Skeletal muscle tissue (tissue), 4 donors: ENCODE results near the gene AIRE. TPM values are rescaled to one million over a fixed set of nuclear protein-coding genes. Genes with fewer than 3 reads are reported as not detected.
A peak's percentile ranks its signal among the peaks of the same experiment; 100 is the strongest.
"Not testable (repeated sequence)": the region's sequence is repeated elsewhere in the genome, so short reads cannot be mapped to it uniquely, and the experiment has no call there.

ENCODE experiments used
- H3K27ac ChIP-seq: one replicate; pipeline ENCODE4 v1.7.0; 2013; ENCODE audit warnings: mild to moderate bottlenecking, low read depth, low read length, inconsistent platforms
- H3K27me3 ChIP-seq, 3 donors: one replicate each; pipeline ENCODE4 v1.7.0; 2013; ENCODE audit warnings: low read length in 3 of 3; ENCODE audit not compliant: control insufficient read depth in 3 of 3, insufficient read depth in 3 of 3
- H3K36me3 ChIP-seq, 3 donors: one replicate each; pipeline ENCODE4 v1.7.0; 2013; ENCODE audit warnings: low read length in 3 of 3; ENCODE audit not compliant: control insufficient read depth in 3 of 3, insufficient read depth in 3 of 3
- H3K4me1 ChIP-seq, 3 donors: one replicate each; pipeline ENCODE4 v1.7.0; 2013; ENCODE audit warnings: low read length in 3 of 3, mild to moderate bottlenecking in 3 of 3; ENCODE audit not compliant: control insufficient read depth in 3 of 3, insufficient read depth in 3 of 3
- H3K4me3 ChIP-seq, 3 donors: one replicate each; pipeline ENCODE4 v1.7.0; 2013; ENCODE audit warnings: low read length in 3 of 3
- H3K9ac ChIP-seq, 3 donors: one replicate each; pipeline ENCODE4 v1.7.0; 2013; ENCODE audit warnings: low read length in 3 of 3, mild to moderate bottlenecking in 3 of 3, moderate library complexity in 2 of 3, low read depth in 1 of 3
- H3K9me3 ChIP-seq, 3 donors: one replicate each; pipeline ENCODE4 v1.7.0; 2013; ENCODE audit warnings: low read length in 3 of 3; ENCODE audit not compliant: control insufficient read depth in 3 of 3
- total RNA-seq: library from RNA; depleted of rRNA; stranded (reverse); fragments of >200 nt; gene quantifications from one replicate; pipeline ENCODE4 v1.2.3, GENCODE V29; 2014
- donor health status: Osteomylitis.

AIRE gene
- total RNA-seq, 1 donor from 2014 or later = not detected

GRCh38 chr21:44337449-44337848 lies 51.8 kb downstream of the AIRE start:
- peak overlapping the region in 1 of 3 donors; percentile 71 for H3K4me3 ChIP-seq
- H3K27me3 ChIP-seq = no peaks in the 10 kb centered on the region
- no peaks in the 10 kb centered on the region for H3K9me3 ChIP-seq
- H3K27ac ChIP-seq = no peak overlapping the region
- H3K36me3 ChIP-seq = peaks cover 4 to 13% (median 13%) of the 10 kb centered on the region in 3 donors
- peak overlapping the region in 1 of 3 donors; percentile 86 for H3K9ac ChIP-seq
- peaks cover 12 to 17% (median 15%) of the 10 kb centered on the region in 3 donors for H3K4me1 ChIP-seq

- Histone ChIP-seq H3K36me3 (peaks cover 4 to 13% (median 12%) of the 10 kb centered on the region in 3 donors), H3K9ac (peak overlapping the region; percentile 68 to 86 (median 81)), H3K4me3 (peak overlapping the region; percentile 71 to 81 (median 81)), H3K27me3 (no peaks in the 10 kb centered on the region), H3K9me3 (no peaks in the 10 kb centered on the region), H3K27ac (peak overlapping the region; percentile 77), H3K4me1 (peaks cover 12 to 17% (median 15%) of the 10 kb centered on the region in 3 donors)
Measured at GRCh38 chr21:44337941-44338895, 52.5 kb downstream of the AIRE start.

GRCh38 chr21:44338971-44339910 lies 53.6 kb downstream of the AIRE start, which contains the start of gene CFAP410:
Gene CFAP410, minus strand, starts transcription at chr21:44339390. Its CDS starts 196 bp downstream, at chr21:44339194.
- peak within 1 kb of the TSS; percentile 94 for H3K27ac ChIP-seq
- H3K27me3 ChIP-seq = peaks cover 0 to under 1% (median 0%) of the 10 kb centered on the region in 3 donors
- H3K9ac ChIP-seq = peak within 1 kb of the TSS; percentile 92 to 98 (median 97)
- H3K4me3 ChIP-seq = peak within 1 kb of the TSS; percentile 99 to 100 (median 99)
- H3K9me3 ChIP-seq = no peaks in the 10 kb centered on the region
- H3K4me1 ChIP-seq = peaks cover 12 to 17% (median 15%) of the 10 kb centered on the region in 3 donors
- peaks cover 4 to 13% (median 12%) of the 10 kb centered on the region in 3 donors for H3K36me3 ChIP-seq

- not testable (repeated sequence) for H3K27ac ChIP-seq, H3K9me3 ChIP-seq, H3K36me3 ChIP-seq, H3K9ac ChIP-seq, H3K4me3 ChIP-seq
- peaks cover 9 to 16% (median 16%) of the 10 kb centered on the region in 3 donors for H3K27me3 ChIP-seq
- H3K4me1 ChIP-seq = peaks cover 12 to 17% (median 15%) of the 10 kb centered on the region in 3 donors
Measured at GRCh38 chr21:44341726-44342458, 56.2 kb downstream of the AIRE start.

DNA sequence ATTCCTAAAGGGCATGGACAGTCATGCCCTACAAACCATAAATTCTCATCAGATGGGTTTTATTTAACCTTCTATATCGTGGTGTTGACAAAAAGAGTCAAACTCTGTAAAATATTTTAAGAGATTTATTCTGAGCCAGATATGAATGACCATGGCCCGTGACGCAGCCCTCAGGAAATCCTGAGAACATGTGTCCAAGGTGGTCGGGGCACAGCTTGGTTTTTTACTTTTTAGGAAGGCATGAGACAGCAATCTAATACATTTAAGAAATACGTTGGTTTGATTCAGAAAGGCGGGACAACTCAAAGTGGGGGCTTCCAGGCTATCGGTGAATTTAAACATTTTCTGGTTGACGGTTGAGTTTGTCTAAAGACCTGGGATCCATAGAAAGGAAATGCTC lies 57.3 kb downstream of the AIRE start:
- H3K36me3 ChIP-seq, H3K27ac ChIP-seq, H3K9ac ChIP-seq, H3K4me3 ChIP-seq, H3K9me3 ChIP-seq: not testable (repeated sequence)
- Histone ChIP-seq H3K27me3 (peaks cover 12 to 20% (median 20%) of the 10 kb centered on the region in 3 donors), H3K4me1 (peaks cover 11 to 13% (median 11%) of the 10 kb centered on the region in 3 donors)

DNA sequence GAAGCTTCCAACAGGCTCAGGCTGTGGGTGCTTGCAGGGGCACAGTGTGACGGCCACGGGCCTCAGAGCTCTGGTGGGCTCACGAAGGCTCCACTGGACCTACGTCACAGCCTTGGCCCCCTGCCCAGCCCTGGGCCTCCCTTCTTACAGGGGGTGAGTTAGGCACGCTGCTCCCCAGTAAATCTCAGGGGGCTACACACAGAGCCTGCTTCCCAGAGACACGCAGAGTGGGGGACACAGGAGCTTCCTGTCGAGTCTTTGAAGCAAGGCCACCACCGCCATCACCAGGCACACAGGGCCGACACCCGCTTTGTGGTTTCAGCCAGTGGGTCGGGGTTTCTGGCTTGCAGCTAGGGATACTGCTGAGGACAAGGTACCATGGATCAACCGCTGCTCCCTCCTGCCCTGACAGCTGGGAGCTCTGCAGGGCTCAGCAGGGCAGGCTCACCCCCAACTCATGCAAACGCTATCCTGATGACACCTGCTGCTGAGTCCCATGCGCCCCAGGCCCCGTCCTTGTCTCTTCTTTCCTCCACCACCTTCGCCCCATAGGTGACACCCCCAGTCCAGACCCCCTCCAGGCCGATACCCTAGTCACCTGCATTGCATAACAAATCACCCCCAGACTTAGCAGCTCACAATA lies 59.0 kb downstream of the AIRE start:
- H3K4me1 ChIP-seq = peaks cover 4 to 5% (median 5%) of the 10 kb centered on the region in 3 donors
- no peak overlapping the region for H3K9ac ChIP-seq
- H3K27ac ChIP-seq = no peak overlapping the region
- H3K9me3 ChIP-seq = no peaks in the 10 kb centered on the region
- peaks cover 28 to 37% (median 32%) of the 10 kb centered on the region in 3 donors for H3K27me3 ChIP-seq
- no peaks in the 10 kb centered on the region for H3K36me3 ChIP-seq
- H3K4me3 ChIP-seq = no peak overlapping the region

DNA sequence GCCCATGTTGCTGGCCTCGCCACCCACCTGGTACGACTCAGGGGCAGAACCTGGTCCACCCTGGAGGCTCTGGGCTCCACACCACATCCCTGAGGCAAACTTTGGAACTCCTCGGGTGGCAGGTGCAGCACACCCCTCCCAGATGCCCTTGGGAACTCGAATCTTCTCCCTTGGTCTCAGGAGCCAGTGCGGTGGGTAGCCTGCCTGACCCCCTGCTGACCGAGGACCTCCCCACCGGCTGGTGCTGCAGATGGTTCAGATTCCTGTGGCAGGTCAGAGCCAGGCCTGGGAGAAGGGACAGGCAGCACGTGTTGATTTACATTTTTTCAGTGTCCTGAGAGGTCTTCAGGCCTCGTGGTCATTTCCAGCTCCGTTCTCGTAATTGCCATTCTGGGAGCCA lies 59.8 kb downstream of the AIRE start:
- no peak overlapping the region for H3K27ac ChIP-seq

DNA sequence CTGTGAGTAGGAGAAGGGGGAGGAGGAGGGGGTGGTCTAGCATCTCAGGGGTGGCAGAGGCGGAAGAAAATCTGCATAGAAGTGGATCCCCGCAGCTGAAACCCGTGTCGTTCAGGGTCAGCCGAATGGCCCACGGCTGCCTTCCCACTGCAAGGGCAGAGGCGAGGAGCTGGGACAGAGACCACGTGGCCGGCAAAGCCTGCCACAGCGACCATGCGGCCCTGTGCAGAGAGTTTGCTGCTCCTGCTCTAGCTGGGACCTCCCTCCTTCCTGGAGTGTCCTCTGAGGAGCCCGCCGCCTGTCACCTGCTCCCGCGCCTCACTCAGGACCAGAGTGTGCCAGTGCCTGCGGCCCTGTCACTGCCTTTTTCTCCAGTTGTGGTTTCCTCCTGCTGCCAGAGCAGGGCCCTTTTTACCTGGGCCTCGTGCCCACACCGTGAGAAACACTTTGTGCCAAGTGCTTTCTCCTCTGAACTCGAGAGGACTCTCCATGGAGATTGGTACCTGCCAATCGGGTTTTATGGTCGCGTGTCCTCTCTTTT lies 62.3 kb downstream of the AIRE start:
- H3K27me3 ChIP-seq = peaks cover 49 to 60% (median 59%) of the 10 kb centered on the region in 3 donors
- no peaks in the 10 kb centered on the region for H3K9me3 ChIP-seq
- H3K36me3 ChIP-seq = no peaks in the 10 kb centered on the region
- no peak overlapping the region for H3K27ac ChIP-seq
- no peak overlapping the region for H3K9ac ChIP-seq
- peaks cover 0 to 2% (median 0%) of the 10 kb centered on the region in 3 donors for H3K4me1 ChIP-seq
- H3K4me3 ChIP-seq = no peak overlapping the region

More for the DNA sequence above, 59.8 kb downstream of the AIRE start:
- Histone ChIP-seq H3K36me3 (no peaks in the 10 kb centered on the region), H3K27me3 (peaks cover 30 to 38% (median 37%) of the 10 kb centered on the region in 3 donors), H3K9ac (no peak overlapping the region), H3K4me3 (no peak overlapping the region), H3K4me1 (no peaks in the 10 kb centered on the region), H3K9me3 (no peaks in the 10 kb centered on the region)
